HG02938 (cell line): ENCODE measurements around the gene INTS7.
"Not testable (repeated sequence)": the region's sequence is repeated elsewhere in the genome, so short reads cannot be mapped to it uniquely, and the experiment has no call there.

Source experiments
- ATAC-seq: cut with Tn5 transposase; IDR thresholded peaks from one replicate; pipeline ENCODE4 v1.9.1; 2021; ENCODE audit warnings: mild to moderate bottlenecking, moderate library complexity; ENCODE audit not compliant: unreplicated experiment

The INTS7 gene

GRCh38 chr1:211938561-211938997 is 96.8 kb downstream of the INTS7 start:
- peak; percentile 36 for ATAC-seq

DNA sequence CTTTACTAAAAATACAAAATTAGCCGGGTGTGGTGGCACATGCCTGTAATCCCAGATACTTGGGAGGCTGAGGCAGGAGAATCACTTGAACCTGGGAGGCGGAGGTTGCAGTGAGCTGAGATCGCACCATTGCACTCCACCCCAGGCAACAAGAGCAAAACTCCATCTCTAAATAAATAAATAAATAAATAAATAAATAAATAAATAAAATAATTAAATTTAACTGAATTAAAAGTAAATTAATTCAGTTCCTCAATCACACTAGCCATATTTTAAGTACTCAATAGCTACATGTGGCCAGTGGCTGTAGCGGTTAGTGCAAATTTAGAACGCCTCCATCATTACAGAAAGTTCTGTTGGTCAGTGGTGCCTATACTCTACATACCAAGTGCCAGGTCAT is 97.9 kb downstream of the INTS7 start:
- ATAC-seq: not testable (repeated sequence)

- peak; percentile 62 for ATAC-seq
These were observed 99.8 kb downstream of the INTS7 start for GRCh38 chr1:211935448-211935970.

GRCh38 chr1:211933946-211934714 is 101.2 kb downstream of the INTS7 start:
- no peak for ATAC-seq

DNA sequence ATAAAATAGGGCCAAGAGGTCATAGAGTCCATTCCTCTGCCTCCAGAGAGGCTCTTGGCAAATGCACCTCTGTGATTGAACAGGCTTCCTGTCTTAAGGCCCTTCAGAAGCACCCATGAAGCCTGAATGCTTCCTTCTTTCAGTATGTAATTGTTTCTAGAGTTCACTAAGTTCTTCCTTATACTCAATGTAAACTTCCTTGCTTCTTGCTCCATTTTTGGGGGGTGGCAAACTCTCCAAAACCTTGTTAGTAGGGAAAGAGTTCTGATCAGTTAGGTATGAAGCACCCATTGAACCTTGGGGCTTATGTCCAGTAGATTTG is 102.5 kb downstream of the INTS7 start:
- ATAC-seq: no peak

DNA sequence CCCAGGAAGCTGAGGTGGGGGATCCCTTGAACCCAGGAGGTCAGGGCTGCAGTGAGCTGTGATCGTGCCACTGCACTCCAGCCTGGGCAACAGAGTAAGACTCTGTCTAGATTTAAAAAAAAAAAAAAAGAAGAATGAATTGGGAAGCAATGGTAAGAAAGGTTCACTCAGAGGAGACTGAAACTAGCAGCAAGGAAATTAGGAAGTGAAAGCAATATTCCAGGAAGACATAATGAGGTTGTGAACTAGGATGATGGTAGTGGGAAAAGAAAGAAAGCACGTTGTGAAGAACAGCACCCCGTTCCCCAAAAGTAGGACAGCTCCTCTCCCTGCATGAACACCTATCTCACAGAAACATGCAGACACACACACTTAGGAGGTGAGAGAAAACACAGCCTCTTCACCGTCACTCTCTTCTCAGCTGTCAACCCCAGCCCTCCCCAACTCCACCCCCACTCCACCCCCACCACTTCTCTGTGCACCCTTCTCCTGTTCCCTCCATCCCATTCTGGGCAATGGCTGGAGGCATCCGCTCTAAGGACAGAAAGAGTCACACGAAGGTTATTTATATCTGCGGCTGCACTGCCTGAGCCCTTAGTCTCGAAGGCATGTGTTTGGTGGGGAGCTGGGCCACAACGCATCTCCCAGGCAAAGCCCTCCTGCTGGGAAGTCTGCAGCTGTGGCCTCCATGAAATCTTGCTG is 103.0 kb downstream of the INTS7 start:
- ATAC-seq: no peak

GRCh38 chr1:211929683-211930082 is 105.7 kb downstream of the INTS7 start:
- ATAC-seq: no peak

DNA sequence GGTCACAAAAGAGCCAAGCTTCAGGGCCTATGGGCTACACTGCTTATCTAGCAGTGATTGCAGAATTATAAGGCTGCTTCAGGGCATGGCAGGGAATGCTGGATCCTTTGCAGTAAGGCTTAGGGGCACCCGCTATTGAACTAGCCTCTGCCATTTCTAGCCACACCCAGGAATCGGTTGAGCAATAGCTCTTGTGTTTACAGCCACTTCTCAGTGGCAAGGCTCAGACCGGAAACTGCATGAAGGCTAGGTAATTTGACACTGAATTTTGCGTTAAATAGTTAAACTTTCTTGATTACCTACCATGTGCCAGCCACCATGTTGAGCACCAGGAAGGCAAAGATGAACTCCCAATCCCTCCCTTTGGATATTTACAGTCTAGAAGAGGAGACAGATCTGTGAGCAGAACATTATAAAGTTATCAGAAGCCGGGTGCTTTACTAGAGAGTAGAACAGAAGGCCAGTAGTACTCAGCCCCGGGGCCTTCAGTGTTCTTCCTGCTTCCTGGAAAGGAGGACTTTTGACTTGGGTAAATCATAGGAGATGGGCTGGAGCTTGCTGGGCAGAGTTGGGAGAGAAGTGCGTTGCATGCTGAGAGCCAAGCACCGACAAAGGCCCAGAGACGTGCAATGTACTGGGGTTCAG is 106.2 kb downstream of the INTS7 start:
- ATAC-seq: no peak

- no peak for ATAC-seq
These were observed 107.0 kb downstream of the INTS7 start for GRCh38 chr1:211928290-211928801.

- no peak for ATAC-seq
These were observed 110.3 kb downstream of the INTS7 start for GRCh38 chr1:211925016-211925415.

DNA sequence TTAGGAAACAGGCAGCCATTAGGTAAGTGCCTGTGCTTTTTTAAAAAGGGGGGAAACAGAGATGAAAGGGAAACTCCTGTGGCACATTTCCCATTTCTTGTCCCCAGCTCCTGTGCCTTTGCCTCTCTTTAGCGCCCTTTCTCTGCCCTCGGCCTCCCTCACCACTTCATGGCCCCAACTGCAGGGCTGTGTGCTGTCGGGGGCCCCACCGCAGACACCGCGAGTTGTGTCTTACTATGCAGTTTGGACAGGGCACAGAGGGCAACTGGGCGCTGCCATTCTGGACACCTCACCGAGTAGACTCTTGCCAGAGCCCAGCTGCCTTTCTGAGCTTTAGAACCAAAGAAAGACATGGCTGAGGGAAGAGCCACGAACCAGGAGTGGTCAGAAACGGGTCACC is 111.1 kb downstream of the INTS7 start:
- no peak for ATAC-seq

DNA sequence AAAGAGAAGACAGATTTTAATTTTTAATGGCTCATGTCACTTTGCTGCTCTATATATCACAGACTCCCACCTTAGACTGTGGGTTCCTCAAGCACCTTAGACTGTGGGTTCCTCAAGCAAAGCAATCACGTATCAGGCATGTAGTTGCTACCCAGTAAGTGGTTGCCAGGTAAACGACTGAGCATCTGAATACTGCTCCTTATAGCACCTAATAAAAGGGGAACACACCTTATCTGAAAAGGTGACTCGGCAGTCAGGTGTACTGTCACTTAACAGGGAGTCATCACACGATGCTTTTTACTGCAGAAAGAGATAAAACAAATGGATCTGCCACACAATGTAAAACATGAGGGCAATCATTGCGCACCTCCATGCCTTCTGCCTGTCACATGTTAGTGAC is 112.3 kb downstream of the INTS7 start:
- ATAC-seq: no peak

DNA sequence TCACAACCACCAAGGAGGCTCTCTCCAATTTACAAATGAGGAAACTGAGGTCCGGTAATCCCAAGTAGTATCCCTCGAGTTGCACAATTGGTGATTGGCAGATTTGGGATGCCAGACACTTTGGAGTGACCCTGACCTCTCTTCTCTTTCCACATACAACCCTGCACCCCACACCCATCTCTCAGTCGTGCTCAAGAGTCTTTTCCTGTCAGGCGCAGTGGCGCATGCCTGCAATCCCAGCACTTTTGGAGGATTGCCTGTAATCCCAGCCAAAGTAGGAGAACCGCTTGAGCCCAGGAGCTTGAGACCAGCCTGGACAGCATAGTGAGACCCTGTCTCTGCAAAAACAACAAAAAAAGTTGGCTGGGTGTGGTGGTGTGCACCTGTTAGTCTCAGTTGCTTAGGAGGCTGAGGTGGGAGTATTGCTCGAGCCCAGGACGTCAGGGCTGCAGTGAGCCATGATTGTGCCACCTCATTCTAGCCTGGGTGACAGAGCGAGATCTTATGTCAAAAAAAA is 113.7 kb downstream of the INTS7 start:
- no peak for ATAC-seq

DNA sequence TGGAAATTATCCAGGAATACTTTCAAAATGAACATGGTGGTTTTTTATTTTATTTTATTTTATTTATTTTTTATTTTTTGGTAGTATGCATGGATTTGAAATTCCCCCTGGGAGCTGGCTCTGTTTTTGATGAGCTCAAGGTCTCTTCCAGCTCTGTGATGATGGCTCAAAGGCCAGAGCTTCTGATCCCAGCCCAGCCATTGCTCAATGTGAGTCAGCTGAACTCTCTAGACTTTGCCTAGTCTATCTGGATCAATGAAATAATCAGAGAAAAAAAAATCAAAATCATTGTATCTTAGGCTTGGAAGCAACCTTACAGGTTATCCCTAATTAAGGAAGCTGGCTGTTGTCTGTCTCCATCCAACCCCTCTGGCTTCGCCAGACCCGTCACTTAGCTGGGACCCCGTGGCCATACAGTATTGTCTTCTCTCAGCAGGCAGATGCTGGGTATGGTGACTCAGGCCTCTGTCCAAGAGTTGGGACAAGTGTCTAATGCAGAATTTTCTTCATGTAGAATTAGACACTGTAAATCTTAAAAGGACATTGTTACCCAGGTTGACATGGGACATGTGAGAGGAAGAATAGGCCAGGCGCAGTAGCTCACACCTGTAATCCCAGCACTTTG is 114.6 kb downstream of the INTS7 start:
- ATAC-seq: no peak

DNA sequence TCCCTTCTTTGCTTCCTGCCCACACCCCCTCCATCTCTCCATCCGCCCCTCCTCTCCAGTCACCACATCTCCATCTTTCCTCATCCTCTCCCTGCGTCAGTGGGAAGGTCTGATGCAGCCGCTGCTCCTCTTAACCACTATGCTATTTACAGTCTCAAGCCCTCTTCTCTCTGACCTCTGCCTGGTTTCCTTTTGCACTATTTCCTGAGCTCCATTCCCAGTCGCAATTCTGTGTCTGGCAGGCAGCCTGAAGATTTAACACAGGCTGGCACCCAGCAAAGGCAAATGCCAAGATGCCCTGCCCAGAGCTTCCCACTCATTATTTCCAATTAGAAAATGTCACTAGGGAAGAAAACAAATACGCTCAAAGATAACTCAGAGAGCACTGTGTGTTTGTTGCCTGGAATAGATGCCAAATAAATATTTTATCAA is 115.2 kb downstream of the INTS7 start:
- ATAC-seq: no peak

GRCh38 chr1:211918843-211919414 is 116.4 kb downstream of the INTS7 start:
- no peak for ATAC-seq

DNA sequence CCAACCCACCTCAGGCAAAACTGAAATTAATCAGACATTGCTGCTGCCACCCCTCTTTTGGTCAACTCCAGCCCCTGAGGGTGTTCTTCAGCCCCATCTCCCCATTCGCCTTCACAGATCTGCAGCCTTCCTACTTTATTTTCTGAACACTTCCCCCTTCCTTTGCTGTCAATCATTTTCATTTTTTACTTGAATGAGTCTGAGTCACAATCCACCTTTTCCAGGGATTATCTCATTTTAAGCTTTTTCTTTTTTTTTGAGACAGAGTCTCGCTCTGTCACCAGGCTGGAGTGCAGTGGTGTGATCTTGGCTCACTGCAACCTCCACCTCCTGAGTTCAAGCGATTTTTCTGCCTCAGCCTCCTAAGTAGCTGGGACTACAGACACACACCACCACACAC is 118.9 kb downstream of the INTS7 start:
- not testable (repeated sequence) for ATAC-seq

DNA sequence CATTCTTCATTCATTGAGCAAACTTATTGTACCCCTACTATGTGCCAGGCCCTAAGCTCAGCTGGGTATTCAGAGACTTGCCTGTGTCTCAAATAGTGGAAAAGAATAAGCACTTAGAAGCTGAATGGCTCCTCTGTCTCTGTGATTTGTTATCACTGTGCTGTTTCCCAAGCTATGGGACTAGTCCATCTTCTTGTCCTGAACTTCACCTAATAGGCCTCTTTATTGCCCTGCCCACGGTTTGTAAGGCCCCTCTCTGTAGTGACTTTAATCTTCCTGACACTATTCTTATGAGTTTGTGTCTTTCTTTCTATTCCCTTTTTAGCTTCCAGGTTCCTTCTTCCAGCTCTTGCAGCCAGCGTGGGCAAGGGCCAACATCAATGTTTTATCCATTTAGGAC is 119.4 kb downstream of the INTS7 start:
- no peak for ATAC-seq

DNA sequence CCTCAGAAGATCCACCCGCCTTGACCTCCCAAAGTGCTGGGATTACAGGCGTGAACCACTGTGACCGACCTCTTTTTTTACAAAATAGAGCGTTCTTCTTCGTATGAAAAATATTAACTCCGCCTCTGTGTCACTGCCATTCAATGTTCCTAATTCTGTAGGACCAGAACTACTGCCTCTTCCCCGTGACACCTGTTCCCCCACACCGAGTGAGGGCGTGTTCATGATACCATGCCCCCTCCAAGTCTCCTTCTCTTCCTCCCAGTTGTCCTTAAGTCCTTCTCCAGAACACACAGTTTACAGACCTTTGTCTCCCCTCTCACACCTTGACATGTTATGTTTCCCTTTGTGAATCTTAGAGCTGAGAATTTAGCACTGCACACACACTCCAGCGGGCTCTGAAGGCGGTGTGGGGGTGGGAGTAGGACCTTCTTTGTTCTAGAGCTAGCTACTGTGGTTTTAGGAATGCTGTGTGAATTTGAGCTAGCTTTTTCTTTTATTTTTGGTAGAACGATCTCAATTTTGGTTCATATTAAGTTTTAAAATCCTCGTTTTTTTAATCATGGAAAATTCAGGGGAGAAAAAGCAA is 122.4 kb downstream of the INTS7 start:
- no peak for ATAC-seq

DNA sequence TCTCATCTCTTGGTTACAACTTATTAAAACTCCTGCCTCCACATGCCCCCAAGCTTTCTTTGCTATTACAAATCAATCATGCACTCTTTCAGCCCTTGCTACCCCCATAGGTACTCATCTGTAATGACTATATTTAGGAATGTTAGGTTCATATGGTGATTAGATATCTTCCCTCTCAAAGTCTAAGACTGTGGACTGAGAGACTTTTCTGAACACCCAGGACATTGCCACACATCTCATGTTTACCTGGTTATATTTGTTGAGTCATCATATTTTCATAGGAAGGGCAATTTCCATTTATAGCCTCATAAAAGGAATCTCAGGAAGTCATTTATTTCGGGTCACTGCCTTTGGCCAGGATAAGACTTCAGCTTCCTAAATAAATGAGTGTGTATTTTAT is 123.3 kb downstream of the INTS7 start:
- no peak for ATAC-seq
